ENCODE data around the gene TRUB2. TPM values are rescaled to one million over a fixed set of nuclear protein-coding genes. Genes with fewer than 3 reads are reported as not detected.

TRUB2 gene
- total and polyA plus RNA-seq, 2 of the 8 experiments (the other 6 are each of a cell fraction or from before 2014, with no cell fraction given): 20.7 to 37.8 TPM

DNA sequence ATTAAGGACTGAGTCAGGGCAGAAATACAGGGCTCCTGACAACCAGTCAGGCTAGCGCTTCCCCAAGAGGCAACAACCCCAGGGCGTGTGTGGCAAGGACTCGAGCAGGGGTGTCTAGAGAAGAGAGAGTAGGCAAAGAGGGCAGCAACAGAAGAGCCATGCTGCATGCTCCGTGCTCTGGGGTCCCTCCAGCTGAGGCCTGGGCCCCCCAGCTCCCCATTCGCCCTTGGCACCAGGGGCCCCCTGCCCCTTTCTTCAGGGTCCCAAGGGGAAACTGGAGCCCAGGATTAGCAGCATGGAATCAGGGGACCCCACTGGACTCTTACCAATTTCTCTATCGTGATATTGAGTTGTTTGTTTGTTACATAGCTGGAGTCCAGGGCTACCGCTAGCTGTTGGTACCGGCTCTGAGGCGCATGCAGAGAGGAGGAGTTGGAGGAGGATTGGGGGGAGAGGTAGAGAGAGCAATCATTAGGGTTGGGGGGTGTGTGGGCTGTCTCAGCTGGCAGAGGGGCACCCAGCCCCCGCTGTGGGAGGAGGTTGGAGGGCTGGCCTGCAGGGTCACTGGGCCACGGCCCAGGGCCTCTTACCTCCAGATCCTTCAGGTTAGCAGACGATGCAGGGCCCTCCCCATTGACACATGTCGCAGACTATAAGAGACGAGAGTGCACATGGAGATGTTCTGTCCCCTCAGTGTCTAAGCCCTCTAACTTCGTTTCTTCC lies 55.2 kb downstream of the TRUB2 start:
- no peak overlapping the region for H3K4me2 ChIP-seq (ENCODE audit: insufficient read depth in 1 of 2, low read depth in 2 of 2, low read length in 2 of 2)
- peaks cover 3 to 24% (median 11%) of the 10 kb centered on the region in 4 experiments; a peak in 6 of 8 replicates for H3K36me3 ChIP-seq (ENCODE audit: control insufficient read depth in 2 of 4, insufficient read depth in 4 of 4, low read length in 3 of 4)
- no peak overlapping the region for H2BK20ac ChIP-seq (ENCODE audit: low read length)
- no peaks in the 10 kb centered on the region for H3K23me2 ChIP-seq (ENCODE audit: low read depth, low read length)
- peaks cover 0 to 3% (median 0%) of the 10 kb centered on the region in 4 experiments; a peak in 1 of 7 replicates for H3K27me3 ChIP-seq (replicated peaks in 1 of 4; ENCODE audit: control insufficient read depth in 3 of 4, extremely low read depth in 1 of 4, insufficient read depth in 3 of 4, low read length in 3 of 4)
- H2AK5ac ChIP-seq (ENCODE audit: low read depth, low read length): no peak overlapping the region
- H3K14ac ChIP-seq (ENCODE audit: insufficient read length): no peak overlapping the region
- no peak overlapping the region for H4K8ac ChIP-seq (ENCODE audit: extremely low read depth, insufficient read depth, low read length)
- no peaks in the 10 kb centered on the region for H3K9me3 ChIP-seq (ENCODE audit: insufficient read depth in 2 of 2, low read depth in 1 of 2, low read length in 1 of 2)
- H2BK15ac ChIP-seq (ENCODE audit: low read length): no peak overlapping the region
- CTCF ChIA-PET (ENCODE audit: partially characterized antibody): interaction anchor here (0.5 to 4.8 kb wide), 2 partner anchors 11 to 753 kb away, joined by 4 to 58 read pairs; no protein-coding TSS in a partner anchor
- no peak overlapping the region for H2BK120ac ChIP-seq (replicated peaks; ENCODE audit: low read depth, low read length)
- no peaks in the 10 kb centered on the region for H3K4me1 ChIP-seq (replicated peaks in 1 of 4; ENCODE audit: control insufficient read depth in 3 of 4, insufficient read depth in 4 of 4, low read length in 3 of 4)
- POLR2A ChIA-PET (ENCODE audit: partially characterized antibody): interaction anchor here (0.6 to 1.7 kb wide), 3 partner anchors 14 to 58 kb away, joined by 3 read pairs; no protein-coding TSS in a partner anchor
- no peak overlapping the region for H3K27ac ChIP-seq (ENCODE audit: low read depth, low read length)
- no peak for DNase-seq (ENCODE audit: low read depth in 1 of 2, low spot score in 2 of 2)
- H3K4ac ChIP-seq (replicated peaks; ENCODE audit: insufficient read length, low read depth, low read length): no peak overlapping the region
- no peak overlapping the region for H3K56ac ChIP-seq (replicated peaks; ENCODE audit: insufficient read length, low read depth, low read length)
- H2BK5ac ChIP-seq (ENCODE audit: low read depth, low read length): no peak overlapping the region
- H2AFZ ChIP-seq (ENCODE audit: low read length): no peak overlapping the region
- H3K9ac ChIP-seq (replicated peaks in 1 of 4; ENCODE audit: extremely low read depth in 1 of 4, low read depth in 3 of 4, low read length in 3 of 4): no peak overlapping the region
- H4K20me1 ChIP-seq (replicated peaks in 1 of 2; ENCODE audit: control insufficient read depth in 1 of 2, insufficient read depth in 2 of 2, low read length in 2 of 2): peaks cover 0 to 2% of the 10 kb centered on the region in 2 experiments
- H3K79me2 ChIP-seq (ENCODE audit: control insufficient read depth in 1 of 2, insufficient read depth in 2 of 2, low read length in 2 of 2): no peaks in the 10 kb centered on the region
- H3K23ac ChIP-seq (ENCODE audit: insufficient read length): no peak overlapping the region
- H3K18ac ChIP-seq (ENCODE audit: extremely low read depth, low read length): no peak overlapping the region
- H3K4me3 ChIP-seq (ENCODE audit: extremely low read depth in 1 of 4, insufficient read depth in 2 of 4, low read depth in 3 of 4, low read length in 4 of 4): no peak overlapping the region
- H2BK12ac ChIP-seq (ENCODE audit: low read depth, low read length): no peak overlapping the region
- FAIRE-seq: no peak
- 91% methylated on average over 14 of the region's 15 CpGs; no CpG with 5 or more reads in 1 of the 2 experiments for WGBS, 2 experiments (ENCODE audit: extremely low coverage in 1 of 2, insufficient coverage in 1 of 2, insufficient read length in 1 of 2, insufficient replicate concordance in 2 of 2, low coverage in 1 of 2, low lambda C conversion rate in 2 of 2, missing lambda C conversion rate in 1 of 2)
- no peaks in the 10 kb centered on the region for H3K79me1 ChIP-seq (ENCODE audit: low read depth, low read length)
- H4K91ac ChIP-seq (replicated peaks; ENCODE audit: insufficient read length, low read length): no peak overlapping the region
- no peak overlapping the region for H4K5ac ChIP-seq (ENCODE audit: insufficient read length, low read depth, low read length)
- TF ChIP-seq PHF8 (conservative IDR thresholded peaks at IDR 0.05; ENCODE audit: low read depth, low read length) (no peak), TAF1 (IDR thresholded peaks at IDR 0.05; ENCODE audit: low read depth, low read length) (no peak), POLR2AphosphoS5 (IDR thresholded peaks at IDR 0.05; ENCODE audit: low read depth, low read length) (no peak), JUND (IDR thresholded peaks at IDR 0.05; ENCODE audit: low read length) (no peak)
- TF ChIP-seq, protein P1, sequence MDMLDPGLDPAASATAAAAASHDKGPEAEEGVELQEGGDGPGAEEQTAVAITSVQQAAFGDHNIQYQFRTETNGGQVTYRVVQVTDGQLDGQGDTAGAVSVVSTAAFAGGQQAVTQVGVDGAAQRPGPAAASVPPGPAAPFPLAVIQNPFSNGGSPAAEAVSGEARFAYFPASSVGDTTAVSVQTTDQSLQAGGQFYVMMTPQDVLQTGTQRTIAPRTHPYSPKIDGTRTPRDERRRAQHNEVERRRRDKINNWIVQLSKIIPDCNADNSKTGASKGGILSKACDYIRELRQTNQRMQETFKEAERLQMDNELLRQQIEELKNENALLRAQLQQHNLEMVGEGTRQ (IDR thresholded peaks at IDR 0.05; ENCODE audit: low read length): no peak
